GM12878 (cell line): ENCODE measurements around the gene SPPL3.

Experiments used
- CHD1 ChIP-seq: IDR thresholded peaks from 2 replicates; pipeline ENCODE4 v1.6.1; 2012; ENCODE audit warnings: low read depth, low read length, improper control_type of control experiment
- CTCF ChIP-seq, 3 experiments: IDR thresholded peaks in 2 of 3; conservative IDR thresholded peaks in 1 of 3; 2 replicates each; pipeline ENCODE4 v1.5.1; 2011; ENCODE audit warnings: low read depth in 3 of 3, low read length in 3 of 3, mild to moderate bottlenecking in 3 of 3, control low read depth in 2 of 3, moderate library complexity in 2 of 3, inconsistent platforms in 1 of 3, mixed read lengths in 1 of 3; ENCODE audit not compliant: control insufficient read depth in 2 of 3, insufficient read depth in 1 of 3; ENCODE audit errors: extremely low read depth in 1 of 3
- ELK1 ChIP-seq: IDR thresholded peaks from 2 replicates; pipeline ENCODE4 v1.6.1; 2012; ENCODE audit warnings: low read depth, low read length, improper control_type of control experiment
- EZH2 ChIP-seq: IDR thresholded peaks from 2 replicates; pipeline ENCODE4 v1.6.1; 2012; ENCODE audit warnings: low read depth, mild to moderate bottlenecking, control low read depth, inconsistent platforms, low read length, borderline replicate concordance; ENCODE audit not compliant: control insufficient read depth
- JUND ChIP-seq: IDR thresholded peaks from 2 replicates; pipeline ENCODE4 v1.6.1; 2012; ENCODE audit warnings: low read depth, mild to moderate bottlenecking, low read length, improper control_type of control experiment, moderate library complexity
- LARP7 ChIP-seq: fragments of 450-650 bp; IDR thresholded peaks from 2 replicates; pipeline ENCODE4 v1.6.1; 2017; ENCODE audit warnings: mild to moderate bottlenecking
- PKNOX1 ChIP-seq: fragments of 450-650 bp; IDR thresholded peaks from 2 replicates; pipeline ENCODE4 v1.6.1; 2016; ENCODE audit warnings: mild to moderate bottlenecking
- POLR2A ChIP-seq: IDR thresholded peaks from 2 replicates; pipeline ENCODE4 v1.6.1; 2011; ENCODE audit warnings: low read depth, mild to moderate bottlenecking, low read length
- POLR2AphosphoS5 ChIP-seq: IDR thresholded peaks from 2 replicates; pipeline ENCODE4 v1.6.1; 2011; ENCODE audit warnings: mild to moderate bottlenecking, low read length, inconsistent platforms
- REST ChIP-seq: IDR thresholded peaks from 2 replicates; pipeline ENCODE4 v1.6.1; 2012; ENCODE audit warnings: mild to moderate bottlenecking, low read depth, low read length
- SMAD1 ChIP-seq: fragments of 450-650 bp; IDR thresholded peaks from 2 replicates; pipeline ENCODE4 v1.6.1; 2018; ENCODE audit warnings: mild to moderate bottlenecking, low read depth; ENCODE audit not compliant: partially characterized antibody

- TF ChIP-seq REST, result no peak
- TF ChIP-seq CTCF (IDR thresholded peaks at IDR 0.05 in 2 of 3, conservative IDR thresholded peaks at IDR 0.05 in 1 of 3; ENCODE audit: control insufficient read depth in 2 of 3, extremely low read depth in 1 of 3, insufficient read depth in 1 of 3, low read depth in 3 of 3, low read length in 3 of 3), result no peak
- no peak for TF ChIP-seq POLR2A
- no peak for TF ChIP-seq POLR2AphosphoS5
- TF ChIP-seq LARP7, result no peak
- no peak for TF ChIP-seq ELK1
- TF ChIP-seq EZH2, result no peak
- TF ChIP-seq JUND, result no peak
- TF ChIP-seq PKNOX1, result no peak
- no peak for TF ChIP-seq CHD1
- TF ChIP-seq SMAD1, result no peak
Measured at GRCh38 chr12:120820884-120821510, 83.2 kb downstream of the SPPL3 start.
